NCI-H1048 (cell line): ENCODE measurements around the gene TH.

Source experiments
- DNase-seq: peaks from one replicate; lab custom pipeline; 2025; lab: John Stamatoyannopoulos, UW

Gene TH

GRCh38 chr11:2142300-2142759 lies 29.3 kb downstream of the TH start:
- no peak for DNase-seq

DNA sequence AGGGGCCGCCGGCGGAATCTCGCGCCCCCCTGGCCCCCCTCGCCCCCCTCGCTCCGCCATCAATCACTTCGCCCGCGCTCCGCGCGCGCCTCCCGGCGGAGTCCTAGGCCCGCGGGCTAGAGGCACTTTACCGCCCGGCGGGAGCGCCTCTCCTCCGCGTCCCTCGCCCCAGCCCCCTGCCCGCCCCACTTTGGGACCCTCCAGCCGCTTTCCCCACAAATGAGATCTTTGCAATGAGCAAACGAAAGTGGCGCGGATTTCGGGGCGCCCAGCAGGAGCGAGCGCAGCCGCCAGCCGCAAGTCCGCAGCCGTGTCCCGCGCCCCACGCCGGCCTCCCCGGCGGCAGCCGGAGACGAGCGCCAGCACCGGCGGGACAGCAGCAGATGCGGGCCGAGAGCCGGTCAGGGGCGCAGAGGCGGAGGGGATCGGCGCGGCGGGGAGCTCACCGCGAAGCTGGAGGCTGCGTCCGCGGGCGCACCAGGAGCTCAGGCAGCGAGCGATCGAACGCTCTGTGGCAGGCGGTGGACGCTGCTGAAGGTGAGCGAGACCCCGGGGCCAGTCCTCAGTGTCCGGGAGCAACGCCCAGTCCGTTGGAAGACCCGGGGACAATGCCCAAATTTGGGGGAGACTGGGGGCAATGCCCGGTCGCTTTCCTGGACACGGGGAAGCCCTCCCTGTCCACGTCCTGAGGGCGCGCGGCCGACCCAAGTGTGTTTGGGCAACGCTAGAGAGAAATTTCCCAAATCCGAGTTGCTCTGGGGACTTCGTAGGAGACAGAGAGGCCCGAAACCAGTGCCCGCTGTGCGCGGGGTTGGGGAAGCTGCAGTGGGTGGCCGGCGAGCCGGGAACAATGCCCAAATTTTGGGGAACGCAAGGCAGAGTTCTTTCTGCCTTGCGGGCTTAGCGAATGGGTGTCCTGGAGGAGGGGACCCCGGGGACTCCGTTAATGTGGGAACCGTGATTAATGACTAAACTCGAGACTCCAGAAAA lies 30.9 kb downstream of the TH start:
- DNase-seq: no peak

GRCh38 chr11:2139621-2140337 lies 31.8 kb downstream of the TH start:
- DNase-seq: no peak

GRCh38 chr11:2139123-2139521 lies 32.5 kb downstream of the TH start, which contains the start of gene IGF2:
TSS of gene IGF2 (minus strand) at chr11:2139389. CDS start at chr11:2135523, 3,866 bp downstream.
- DNase-seq: no peak

DNA sequence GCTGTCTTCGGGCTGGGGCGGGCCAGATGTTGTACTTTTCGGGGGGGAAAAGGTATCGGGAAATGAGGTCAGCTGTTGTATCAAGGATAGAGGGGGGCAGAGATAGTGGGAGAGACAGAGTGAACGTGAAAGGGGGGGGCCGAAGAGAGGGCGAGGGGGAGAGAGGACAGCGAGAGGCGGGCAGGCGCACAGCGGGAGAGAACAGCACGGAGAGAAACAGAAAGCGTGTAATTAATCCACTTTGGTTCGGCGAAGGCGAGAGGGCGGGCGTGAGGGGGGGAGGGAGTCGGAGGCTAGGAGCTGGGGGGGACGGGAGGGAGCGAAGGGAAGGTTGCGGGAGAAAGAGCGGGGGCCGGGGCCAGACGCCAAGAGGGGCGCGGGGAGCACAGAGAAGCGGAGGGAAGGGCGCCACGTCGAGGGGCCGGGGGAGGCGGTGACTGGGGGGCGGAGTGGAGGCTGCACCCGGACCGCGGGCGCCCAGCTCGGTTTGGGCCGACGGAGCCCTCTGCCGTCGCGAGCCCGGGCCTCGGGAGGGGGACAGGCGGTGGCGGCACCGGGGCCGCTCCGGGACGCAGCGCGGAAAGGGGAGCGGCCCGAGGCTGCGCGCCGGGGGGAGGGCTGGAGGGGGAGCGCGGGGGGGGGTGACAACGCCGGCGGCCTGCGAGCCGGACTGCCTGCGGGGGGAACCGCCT lies 33.0 kb downstream of the TH start:
- DNase-seq: no peak

- no peak for DNase-seq
Observed at GRCh38 chr11:2138068-2138430, 33.6 kb downstream of the TH start.

- no peak for DNase-seq
Observed at GRCh38 chr11:2137202-2138067, 34.2 kb downstream of the TH start.

DNA sequence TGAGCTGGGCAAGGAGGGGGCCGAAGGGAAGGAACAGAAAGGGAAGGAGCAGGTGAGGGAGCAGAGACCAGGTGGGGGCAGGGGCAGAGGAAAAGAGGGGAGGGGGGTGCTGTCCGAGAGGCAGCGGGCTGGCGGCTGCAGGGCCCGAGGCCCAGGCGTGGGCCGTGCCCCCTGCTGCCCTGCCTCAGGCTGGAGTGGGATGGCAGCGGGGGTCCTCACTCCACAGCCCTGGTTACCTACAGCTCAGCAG lies 34.7 kb downstream of the TH start:
- DNase-seq: no peak

GRCh38 chr11:2136209-2136951 lies 35.2 kb downstream of the TH start:
- DNase-seq: no peak

DNA sequence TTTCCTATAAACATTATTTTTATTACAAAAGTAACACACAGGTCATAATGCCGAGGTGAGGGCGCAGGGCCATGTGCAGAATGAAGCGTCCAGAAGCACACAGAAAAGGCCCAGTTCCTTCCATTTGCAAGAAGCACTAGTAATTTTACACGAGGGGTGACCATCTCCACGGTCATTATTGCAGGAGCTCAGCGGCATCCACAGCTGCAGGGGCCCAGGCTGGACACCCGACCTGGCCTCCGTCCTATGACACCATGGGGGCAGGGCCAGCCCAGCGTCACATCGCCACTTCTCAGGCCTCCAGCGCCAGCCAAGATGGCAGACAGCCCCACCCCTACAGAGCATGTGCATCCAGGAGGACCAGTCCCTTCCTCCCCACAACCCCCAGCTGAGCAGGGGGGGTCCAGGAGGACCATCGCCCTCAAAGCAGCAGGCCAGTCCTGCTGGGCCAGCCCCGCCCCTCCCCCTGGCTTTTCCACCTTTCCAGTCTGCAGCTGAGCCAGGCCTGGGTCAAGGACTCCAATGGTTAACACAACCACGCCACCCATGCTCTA lies 35.9 kb downstream of the TH start:
- no peak for DNase-seq

DNA sequence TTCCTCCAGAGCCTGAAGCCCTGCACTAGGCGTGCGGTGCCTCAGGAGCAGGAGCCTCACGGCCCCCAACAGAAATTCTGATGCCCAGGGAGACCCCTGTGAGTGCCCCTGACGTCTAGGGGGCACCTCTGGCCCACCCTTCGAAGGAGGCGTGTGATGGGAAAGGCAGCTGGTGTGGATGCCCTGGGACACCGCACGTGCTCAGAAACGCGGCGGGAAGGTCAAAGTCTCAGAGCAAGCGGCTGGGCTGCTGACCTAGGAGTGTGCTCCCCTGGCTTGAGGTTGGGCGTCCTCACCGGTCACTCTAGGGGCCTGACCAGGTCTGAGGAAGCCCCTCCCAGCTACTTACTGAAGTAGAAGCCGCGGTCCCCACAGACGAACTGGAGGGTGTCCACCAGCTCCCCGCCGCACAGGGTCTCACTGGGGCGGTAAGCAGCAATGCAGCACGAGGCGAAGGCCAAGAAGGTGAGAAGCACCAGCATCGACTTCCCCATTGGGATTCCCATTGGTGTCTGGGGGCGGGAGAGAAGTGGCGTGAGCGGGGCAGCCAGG lies 36.5 kb downstream of the TH start:
- no peak for DNase-seq

- DNase-seq: no peak
Observed at GRCh38 chr11:2134022-2135010, 37.3 kb downstream of the TH start.

DNA sequence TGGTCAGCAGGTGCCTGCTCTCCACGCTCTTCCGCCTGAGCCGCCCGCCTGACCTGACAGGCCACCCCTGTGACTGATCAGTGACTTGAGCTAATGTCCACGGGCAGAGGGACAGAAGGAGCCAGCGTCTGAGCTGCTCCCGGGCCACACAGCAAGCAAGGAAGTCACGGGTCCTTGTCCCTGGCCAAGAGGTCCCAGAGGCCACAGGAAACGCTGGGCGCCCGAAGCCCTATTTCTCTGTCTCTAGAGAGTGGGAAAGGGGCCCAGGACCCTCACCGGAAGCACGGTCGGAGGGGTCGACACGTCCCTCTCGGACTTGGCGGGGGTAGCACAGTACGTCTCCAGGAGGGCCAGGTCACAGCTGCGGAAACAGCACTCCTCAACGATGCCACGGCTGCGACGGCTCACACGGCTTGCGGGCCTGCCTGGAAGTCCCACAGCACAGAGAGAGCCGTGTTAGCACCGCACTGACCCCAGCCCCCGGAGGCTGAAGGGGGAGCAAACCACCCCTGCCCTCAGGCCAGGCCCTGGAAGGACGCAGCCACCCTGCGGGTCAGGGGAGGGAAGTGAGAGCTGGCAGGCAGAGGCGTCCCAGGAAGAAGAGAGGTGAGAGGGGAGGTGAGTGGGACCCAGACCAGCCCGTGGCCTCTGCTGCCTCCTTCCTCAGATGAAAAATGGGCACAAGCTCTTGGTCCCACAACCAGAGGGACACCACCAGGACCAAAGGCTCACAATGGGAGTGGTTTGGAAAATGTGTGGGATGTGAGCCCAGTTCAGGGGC lies 38.2 kb downstream of the TH start:
- no peak for DNase-seq

GRCh38 chr11:2132874-2133240 lies 38.8 kb downstream of the TH start:
- DNase-seq: no peak

- DNase-seq: no peak
Observed at GRCh38 chr11:2132246-2132645, 39.4 kb downstream of the TH start.

GRCh38 chr11:2131371-2132236 lies 40.0 kb downstream of the TH start:
- DNase-seq: no peak

GRCh38 chr11:2130881-2131352 lies 40.7 kb downstream of the TH start:
- DNase-seq: no peak
